IPS DF 19.7 (cell line): ENCODE results near the gene ELMOD1.

Experiments used
- DNase-seq: peaks from one replicate; pipeline ENCODE4 v3.0.0-alpha.2; 2013; ENCODE audit warnings: low read depth, low spot score

ELMOD1 gene

DNA sequence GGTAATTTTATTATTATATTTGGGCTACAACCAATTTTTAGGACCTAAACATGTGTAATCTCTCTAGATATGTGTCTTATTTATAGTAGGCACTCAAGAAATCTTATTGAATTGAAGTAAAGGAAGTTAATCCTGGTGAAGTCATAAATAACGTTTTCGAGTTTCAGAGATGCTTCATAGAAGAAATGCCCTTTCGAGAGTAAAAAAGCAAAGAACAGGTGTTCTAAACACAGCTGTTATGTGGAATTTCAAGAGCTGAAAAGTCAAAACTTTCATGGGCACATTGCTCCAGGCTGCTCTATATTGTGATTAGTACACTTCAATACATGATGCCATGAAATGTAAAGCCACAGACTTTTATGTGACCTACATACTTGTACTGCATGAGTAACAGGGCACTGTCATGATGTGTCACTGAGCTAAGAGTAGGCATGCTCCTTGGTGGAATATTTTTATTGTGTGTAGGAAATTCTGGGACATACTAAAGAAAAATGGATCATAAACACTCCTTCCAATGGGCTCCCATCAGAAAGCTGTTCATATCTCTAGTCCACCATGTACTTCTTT, 7.2 kb upstream of the ELMOD1 start:
- no peak for DNase-seq

- no peak for DNase-seq
These were observed 3.5 kb upstream of the ELMOD1 start for GRCh38 chr11:107587306-107587979.

DNA sequence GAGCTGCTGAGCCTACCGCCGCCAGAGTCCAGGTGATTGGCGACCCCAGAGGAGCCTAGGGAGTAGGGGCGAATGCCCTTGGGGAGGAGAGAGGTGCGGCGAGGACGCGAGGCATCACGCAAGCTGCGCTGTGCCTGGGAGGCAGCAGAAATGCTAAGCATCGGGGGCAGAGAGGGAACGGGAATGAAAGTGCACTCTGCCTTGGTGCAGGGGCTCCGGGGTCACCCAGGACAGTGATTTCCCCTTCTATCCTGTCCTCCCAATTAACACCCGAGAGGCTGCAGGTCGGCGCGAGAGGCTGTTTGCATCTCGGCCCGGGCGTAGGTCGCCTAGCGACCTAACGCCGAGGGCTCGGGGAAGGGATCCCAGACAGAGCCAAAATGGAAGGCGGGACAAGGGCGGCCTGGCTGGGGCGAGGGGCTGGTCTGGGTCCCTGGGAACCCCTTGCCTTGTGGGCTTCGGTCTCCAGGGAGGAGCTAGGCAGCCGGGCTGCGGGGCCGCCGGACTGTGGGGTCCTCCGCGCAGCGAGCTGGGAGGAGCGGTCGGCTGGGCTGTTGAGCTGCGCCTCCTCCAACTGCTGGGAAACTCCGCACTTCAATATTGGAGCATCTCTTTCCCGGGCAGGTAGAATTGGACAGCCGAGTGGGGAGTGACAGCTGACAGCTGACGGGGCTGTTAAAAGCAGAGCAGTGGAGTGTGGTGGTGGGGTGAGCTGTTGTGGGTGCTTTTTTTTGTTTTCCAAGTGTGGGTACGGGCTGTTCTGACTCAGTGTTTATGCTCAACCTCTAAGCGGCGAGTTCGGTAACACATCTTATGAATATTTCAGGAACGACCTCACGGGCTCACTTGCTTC, 657 bp downstream of the ELMOD1 start:
- DNase-seq = no peak

DNA sequence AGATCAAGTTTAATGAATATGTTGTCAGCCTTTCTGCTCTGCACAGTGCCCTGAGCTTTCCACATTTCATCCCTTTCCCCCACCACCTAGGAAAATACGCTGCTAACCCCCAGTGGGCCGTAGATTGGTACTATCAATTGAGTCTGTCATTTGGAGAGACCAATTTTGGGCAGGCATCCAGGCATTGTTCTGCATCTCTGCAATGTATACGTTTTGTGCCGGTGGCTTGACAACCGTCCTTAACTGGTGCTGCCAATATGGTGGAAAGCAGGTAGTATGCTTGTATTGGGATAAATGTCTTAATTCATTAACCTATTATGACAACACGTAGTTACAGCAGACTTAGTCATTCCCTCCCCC, 1.3 kb downstream of the ELMOD1 start:
- DNase-seq = no peak

DNA sequence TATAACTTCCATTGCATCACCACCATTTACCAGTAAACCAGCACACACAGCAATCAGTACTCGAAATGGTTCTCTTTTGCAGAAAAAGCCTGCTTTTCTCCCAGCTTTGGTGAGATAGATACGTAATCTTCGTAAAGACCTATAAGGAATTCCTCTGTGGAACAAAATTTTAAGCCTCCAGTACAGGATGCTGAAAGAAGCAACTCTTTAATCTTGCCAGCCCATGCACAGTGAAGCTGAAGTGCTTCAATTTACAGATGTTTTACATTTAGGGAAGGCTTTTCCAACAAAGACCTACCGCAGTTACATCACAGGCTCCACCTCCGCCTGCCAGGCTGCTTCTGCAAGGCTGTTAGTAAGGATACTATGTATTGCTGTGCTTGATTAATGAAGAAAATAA, 1.9 kb downstream of the ELMOD1 start:
- DNase-seq = no peak

DNA sequence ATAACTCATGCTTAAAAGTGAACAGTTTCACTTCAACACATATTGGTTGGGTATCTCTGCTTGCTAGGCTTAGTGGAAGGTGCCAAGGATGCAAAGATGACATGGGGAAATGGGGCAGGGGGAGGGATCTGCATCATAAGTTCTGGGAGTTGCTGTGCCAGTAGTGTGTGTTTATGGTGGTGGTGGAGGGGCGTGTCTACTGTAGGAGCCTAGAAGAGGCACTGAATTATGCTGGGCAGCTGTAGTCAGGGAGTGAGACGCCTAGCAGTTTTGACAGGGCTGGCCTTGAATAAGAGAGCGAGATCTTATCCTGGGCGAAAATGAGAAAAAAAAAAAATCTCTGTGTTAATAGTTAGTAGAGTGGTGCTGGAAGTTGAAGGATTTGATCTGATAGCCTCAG, 3.0 kb downstream of the ELMOD1 start:
- no peak for DNase-seq

- no peak for DNase-seq
These were observed 3.8 kb downstream of the ELMOD1 start for GRCh38 chr11:107594736-107595135.

- DNase-seq = no peak
These were observed 7.5 kb downstream of the ELMOD1 start for GRCh38 chr11:107598225-107599139.

GRCh38 chr11:107605061-107606006, 14.4 kb downstream of the ELMOD1 start:
- DNase-seq = no peak

DNA sequence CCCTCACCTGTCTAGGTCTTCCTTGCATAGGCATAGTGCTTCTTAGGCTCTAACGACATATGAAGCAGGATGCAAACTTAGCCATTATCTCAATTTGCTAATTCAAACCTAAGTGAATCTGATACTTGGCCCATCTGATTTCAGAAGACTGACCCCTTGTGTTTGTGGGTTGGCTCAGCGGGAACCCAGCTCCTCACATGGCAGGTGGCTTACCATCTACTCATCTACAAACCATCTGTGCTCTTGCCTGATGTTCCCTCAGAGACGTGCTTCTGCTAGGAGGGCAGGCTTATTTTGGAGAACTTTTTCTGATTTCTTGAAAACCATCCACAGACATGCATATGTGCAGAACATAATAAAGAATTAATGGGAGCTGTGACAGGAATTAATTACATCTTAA, 15.2 kb downstream of the ELMOD1 start:
- no peak for DNase-seq

- no peak for DNase-seq
These were observed 17.9 kb downstream of the ELMOD1 start for GRCh38 chr11:107608809-107609208.

DNA sequence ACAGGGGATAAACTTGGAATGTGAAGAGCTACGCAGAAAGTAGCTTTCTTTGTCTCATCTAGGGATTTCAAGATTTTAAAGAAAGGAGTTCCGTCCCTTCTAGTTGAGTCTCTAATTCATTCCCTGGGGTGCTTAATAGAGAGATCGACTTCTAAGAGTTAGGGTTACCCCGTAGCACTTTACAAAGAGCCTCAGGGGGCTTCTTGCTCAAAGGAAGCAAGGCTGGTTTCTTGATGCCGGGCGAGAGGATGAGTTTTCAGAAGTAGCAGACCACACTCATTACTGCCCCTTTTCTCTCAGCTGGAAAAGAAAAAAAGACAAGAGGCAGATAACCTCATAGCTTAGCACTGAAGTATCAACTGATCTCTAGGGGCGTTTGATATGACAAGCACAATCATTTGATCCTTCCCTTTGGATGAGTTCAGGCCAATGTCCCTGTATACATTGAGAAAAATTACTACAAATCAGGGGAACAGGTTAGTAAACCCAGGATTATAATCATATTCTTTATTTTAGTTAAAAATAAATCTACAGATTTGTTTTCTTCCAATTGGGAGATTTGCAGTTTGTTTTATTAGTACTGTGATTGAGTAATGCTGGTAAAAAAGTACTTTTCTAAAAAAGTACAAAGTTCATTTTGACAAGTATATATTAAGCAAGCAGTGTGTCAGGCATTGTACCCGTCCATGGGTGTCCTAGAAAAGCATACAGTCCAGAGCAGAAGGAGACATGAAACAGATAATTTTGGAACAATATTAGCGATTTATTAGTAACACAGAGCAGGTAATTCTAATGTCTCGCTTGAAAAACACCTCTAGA, 18.7 kb downstream of the ELMOD1 start:
- no peak for DNase-seq

DNA sequence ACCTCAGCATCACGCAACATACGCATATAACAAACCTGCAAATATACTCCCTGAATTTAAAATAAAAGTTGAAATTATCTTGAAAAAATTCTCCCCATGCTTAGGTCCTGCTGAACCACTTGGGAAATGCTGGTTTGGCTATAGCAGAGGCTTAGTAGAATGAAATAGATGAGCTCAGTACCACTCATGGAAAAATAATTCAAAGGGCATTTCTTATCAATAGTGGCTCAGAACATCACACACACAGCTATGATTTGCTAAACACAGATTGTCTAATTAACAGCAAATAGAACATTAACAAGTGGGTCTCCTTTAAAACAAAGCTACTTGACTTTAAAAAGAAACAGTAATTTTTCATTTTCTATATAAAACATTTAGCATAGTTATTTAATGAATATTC, 21.5 kb downstream of the ELMOD1 start:
- DNase-seq = no peak

GRCh38 chr11:107619926-107620325, 29.0 kb downstream of the ELMOD1 start:
- no peak for DNase-seq

DNA sequence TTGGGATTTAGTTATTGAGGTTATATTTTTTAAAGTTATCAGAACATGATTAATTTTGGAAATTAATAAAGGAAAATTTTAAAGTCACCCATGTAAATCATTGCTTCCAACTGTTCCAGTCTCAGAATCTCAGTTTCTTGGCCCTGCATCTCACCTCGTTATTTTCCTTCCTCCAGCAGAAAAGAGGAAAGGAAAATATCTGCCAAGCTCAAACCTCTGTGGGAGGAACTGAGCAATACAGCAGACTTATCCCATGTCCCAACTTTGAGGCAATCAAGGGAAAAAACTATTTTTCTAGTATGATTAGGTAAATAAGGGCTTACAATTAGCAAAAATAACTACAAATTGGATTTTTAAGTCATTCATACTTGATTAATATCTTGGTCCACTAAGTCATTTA, 30.1 kb downstream of the ELMOD1 start:
- no peak for DNase-seq

- no peak for DNase-seq
These were observed 32.2 kb downstream of the ELMOD1 start for GRCh38 chr11:107623183-107623582.

DNA sequence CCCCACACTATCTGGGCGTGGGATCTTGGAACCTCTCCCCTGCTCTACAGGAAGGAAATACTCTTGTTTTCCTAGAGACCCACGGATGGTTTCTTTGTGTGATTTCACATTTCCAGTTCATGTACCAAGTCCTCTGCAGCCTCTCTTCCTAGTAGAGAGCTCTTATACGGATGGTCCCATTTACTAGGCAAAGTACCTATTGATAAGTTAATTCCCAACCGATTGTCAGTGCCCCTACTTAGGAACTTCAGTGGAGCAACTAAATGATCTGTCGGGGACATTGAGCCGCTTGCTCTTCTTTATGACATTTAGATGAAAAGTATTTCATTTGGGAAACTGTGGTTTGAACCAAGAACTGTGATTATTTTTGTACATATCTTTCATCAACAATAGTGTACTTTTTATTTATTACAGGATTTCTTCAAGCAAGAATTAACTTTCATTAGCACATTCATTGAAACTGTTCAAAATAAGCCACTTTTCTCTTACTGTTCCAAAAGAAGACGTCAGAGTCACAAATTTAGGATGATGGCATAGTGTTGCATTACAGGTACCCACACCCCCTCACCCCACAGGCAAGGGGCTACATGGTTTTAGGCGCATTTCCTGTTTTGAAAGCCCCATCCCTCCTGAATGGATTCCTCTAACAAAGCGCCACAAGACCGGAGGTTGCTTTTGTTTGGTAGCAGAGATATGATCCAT, 34.2 kb downstream of the ELMOD1 start:
- DNase-seq = no peak

- no peak for DNase-seq
These were observed 34.7 kb downstream of the ELMOD1 start for GRCh38 chr11:107625685-107625989.

- no peak for DNase-seq
These were observed 40.1 kb downstream of the ELMOD1 start for GRCh38 chr11:107631043-107631442.
